Measurements from ENCODE around the gene SIK2.
"Not testable (repeated sequence)": the region's sequence is repeated elsewhere in the genome, so short reads cannot be mapped to it uniquely, and the experiment has no call there.

The SIK2 gene

GRCh38 chr11:111707039-111707690, 104.9 kb downstream of the SIK2 start:
- no peak for DNase-seq

GRCh38 chr11:111707691-111708067, 105.4 kb downstream of the SIK2 start:
- no peak for DNase-seq

DNA sequence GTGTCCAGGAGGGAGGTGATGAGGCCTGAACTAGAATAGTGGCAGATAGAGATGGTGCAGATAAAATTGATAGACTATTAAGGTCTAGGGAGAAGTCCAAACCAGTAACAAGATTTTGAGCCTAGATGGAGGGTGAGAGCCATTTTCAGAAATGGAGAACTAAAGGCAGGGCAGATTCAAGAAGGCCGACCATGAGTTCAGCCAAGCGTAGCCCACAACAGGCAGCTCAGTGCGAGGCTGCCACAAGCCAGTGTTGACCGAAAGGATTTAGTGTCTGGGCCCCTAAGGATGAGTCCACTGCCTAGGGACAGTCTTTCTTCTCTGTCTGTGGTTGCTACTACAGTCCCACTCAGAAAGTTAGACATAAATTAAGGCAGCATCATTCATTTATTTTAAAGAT, 112.3 kb downstream of the SIK2 start:
- no peak for DNase-seq

- DNase-seq, result no peak
These were observed 113.0 kb downstream of the SIK2 start for GRCh38 chr11:111715142-111715816.

- DNase-seq, result not testable (repeated sequence)
These were observed 115.4 kb downstream of the SIK2 start for GRCh38 chr11:111717660-111718059.

- no peak for DNase-seq
These were observed 116.2 kb downstream of the SIK2 start for GRCh38 chr11:111718436-111718835.

GRCh38 chr11:111718859-111719258, 116.6 kb downstream of the SIK2 start:
- DNase-seq, result no peak

GRCh38 chr11:111719379-111719778, 117.1 kb downstream of the SIK2 start:
- DNase-seq, result no peak

GRCh38 chr11:111720801-111721494, 118.7 kb downstream of the SIK2 start:
- no peak for DNase-seq

- DNase-seq, result no peak
These were observed 120.3 kb downstream of the SIK2 start for GRCh38 chr11:111722501-111722900.

DNA sequence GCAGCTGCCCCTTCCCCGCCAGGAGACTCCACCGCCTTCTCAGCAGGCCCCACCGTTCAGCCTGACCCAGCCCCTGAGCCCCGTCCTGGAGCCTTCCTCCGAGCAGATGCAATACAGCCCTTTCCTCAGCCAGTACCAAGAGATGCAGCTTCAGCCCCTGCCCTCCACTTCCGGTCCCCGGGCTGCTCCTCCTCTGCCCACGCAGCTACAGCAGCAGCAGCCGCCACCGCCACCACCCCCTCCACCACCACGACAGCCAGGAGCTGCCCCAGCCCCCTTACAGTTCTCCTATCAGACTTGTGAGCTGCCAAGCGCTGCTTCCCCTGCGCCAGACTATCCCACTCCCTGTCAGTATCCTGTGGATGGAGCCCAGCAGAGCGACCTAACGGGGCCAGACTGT, 121.3 kb downstream of the SIK2 start:
- DNase-seq, result no peak

DNA sequence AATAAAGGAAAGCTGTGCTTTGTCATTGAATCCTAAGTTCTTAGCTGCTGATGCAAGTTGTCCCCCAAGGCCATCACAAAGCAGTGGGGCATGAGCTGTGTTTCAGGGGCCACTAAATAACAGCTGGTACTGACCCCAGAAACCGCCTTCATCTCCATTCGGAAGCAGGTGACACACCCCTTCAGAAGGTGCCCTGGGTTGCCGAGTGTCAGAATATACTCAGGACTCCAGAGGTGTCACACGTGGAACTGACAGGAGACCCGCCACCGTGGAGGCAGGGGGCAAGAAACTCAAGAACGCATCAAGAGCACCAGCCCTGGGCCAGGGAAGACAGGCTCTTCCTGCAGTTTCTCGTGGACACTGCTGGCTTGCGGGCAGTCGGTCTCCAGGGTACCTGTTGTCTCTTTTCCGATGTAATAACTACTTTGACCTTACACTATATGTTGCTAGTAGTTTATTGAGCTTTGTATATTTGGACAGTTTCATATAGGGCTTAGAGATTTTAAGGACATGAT, 122.4 kb downstream of the SIK2 start:
- no peak for DNase-seq

DNA sequence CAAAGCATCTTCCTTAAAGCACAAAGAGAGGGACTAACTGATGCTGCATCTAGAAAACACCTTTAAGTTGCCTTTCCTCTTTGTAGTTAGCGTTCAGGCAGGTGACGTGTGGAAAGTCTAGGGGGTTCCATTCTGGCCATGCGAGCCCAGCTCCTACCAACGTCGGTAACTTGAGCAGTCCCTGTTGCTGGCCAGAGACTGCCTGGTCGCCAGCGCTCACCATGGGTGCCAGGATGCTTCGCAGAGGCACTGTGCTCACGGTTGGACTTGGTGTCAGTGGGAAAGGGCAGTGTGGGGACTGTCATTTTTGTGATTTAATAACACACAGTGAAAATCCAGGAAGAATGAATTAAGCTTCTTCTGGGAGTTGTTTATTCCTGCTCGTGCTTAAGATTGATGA, 123.4 kb downstream of the SIK2 start:
- no peak for DNase-seq

- DNase-seq, result no peak
These were observed 124.1 kb downstream of the SIK2 start for GRCh38 chr11:111726301-111726713.

DNA sequence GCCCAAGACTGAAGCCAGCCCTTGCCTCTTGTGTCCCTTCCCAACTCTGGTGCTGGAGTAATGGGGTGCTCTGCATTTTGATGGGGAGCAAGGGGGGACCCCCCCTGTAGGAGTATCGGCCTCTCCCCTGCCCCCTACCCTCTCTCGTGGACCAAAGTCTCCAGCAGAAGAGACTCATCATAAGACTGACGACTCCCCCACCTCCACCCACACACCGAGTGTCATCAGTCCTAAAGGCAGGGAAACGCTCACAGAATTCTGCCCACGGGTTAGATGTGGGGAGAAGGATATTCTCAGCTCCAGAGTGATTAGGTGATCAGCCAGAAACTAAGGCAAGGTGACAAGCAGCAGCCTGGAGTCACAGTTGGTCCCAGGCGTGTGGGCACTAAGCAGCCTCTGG, 125.2 kb downstream of the SIK2 start:
- DNase-seq, result no peak

GRCh38 chr11:111729071-111729830, 127.0 kb downstream of the SIK2 start:
- DNase-seq, result no peak

GRCh38 chr11:111729831-111730311, 127.6 kb downstream of the SIK2 start:
- no peak for DNase-seq

- no peak for DNase-seq
These were observed 128.8 kb downstream of the SIK2 start for GRCh38 chr11:111730871-111731591.

DNA sequence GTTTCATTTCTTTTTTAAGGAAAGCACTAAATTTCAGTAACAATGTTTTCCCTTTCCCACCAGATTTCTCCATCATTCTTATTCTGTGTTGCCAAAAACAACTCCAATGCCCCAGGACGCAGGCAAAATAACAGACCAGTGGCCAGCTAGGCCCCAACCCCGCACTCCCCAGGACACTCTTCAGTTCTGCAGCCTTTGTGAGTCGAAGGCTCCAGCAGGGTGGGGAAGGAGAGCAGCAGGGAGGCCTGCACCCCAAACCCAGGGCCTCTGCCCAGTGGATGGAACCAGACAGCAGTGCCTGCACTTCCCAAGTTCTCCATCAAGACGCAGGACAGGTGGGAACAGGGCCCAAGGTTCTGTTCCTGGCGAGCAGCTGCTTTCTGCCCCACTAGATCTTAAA, 129.6 kb downstream of the SIK2 start:
- no peak for DNase-seq

DNA sequence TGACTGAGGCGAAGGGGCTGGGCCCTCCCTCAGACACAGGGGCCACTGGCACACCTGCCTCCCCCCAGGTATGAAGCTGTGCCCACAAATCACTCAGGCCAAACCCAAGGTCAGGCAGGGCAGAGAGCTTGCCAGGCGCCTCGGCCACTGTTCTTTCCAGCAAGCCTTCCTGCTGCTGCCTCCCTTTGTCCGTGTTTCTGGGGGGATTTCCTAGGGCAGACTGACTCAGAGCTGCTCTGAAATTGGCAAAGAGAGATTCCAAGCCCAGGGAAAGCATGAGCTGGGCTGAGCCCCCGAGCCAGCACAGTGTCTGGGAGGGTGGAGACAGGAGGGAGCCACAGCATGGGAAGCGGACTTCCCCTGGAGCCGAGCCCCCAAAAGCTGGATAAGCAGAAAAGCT, 130.8 kb downstream of the SIK2 start:
- DNase-seq, result no peak

GRCh38 chr11:111733611-111734088, 131.4 kb downstream of the SIK2 start:
- no peak for DNase-seq
